NCI-H2029 (cell line): ENCODE measurements around the gene PDYN.
"Not testable (repeated sequence)": the region's sequence is repeated elsewhere in the genome, so short reads cannot be mapped to it uniquely, and the experiment has no call there.

Experiments
- DNase-seq: peaks from one replicate; lab custom pipeline; 2025; lab: John Stamatoyannopoulos, UW

Gene PDYN

GRCh38 chr20:1993986-1994385 lies at the start of gene PDYN:
Gene PDYN, minus strand, starts transcription at chr20:1994058. Its CDS starts 10,974 bp downstream, at chr20:1983084.
- DNase-seq = no peak

GRCh38 chr20:2042400-2042799 lies 48.5 kb upstream of the PDYN start:
- DNase-seq = no peak

GRCh38 chr20:2038161-2038560 lies 44.3 kb upstream of the PDYN start:
- no peak for DNase-seq

- no peak for DNase-seq
Observed at GRCh38 chr20:2037296-2037914, 43.5 kb upstream of the PDYN start.

- DNase-seq = not testable (repeated sequence)
Observed at GRCh38 chr20:2036357-2036756, 42.5 kb upstream of the PDYN start.

- DNase-seq = no peak
Observed at GRCh38 chr20:2032168-2032567, 38.3 kb upstream of the PDYN start.

- no peak for DNase-seq
Observed at GRCh38 chr20:2026514-2026913, 32.7 kb upstream of the PDYN start.

- no peak for DNase-seq
Observed at GRCh38 chr20:2026004-2026403, 32.1 kb upstream of the PDYN start.

GRCh38 chr20:2023151-2023550 lies 29.3 kb upstream of the PDYN start:
- DNase-seq = no peak

GRCh38 chr20:2022163-2022562 lies 28.3 kb upstream of the PDYN start:
- DNase-seq = no peak

- no peak for DNase-seq
Observed at GRCh38 chr20:2010533-2010932, 16.7 kb upstream of the PDYN start.

GRCh38 chr20:2006452-2007361 lies 12.8 kb upstream of the PDYN start:
- DNase-seq = no peak

GRCh38 chr20:2005831-2006426 lies 12.1 kb upstream of the PDYN start:
- DNase-seq = peak; percentile 18

- DNase-seq = no peak
Observed at GRCh38 chr20:2005359-2005758, 11.5 kb upstream of the PDYN start.

GRCh38 chr20:2004171-2004570 lies 10.3 kb upstream of the PDYN start:
- DNase-seq = no peak

GRCh38 chr20:2002365-2002764 lies 8.5 kb upstream of the PDYN start:
- DNase-seq = no peak

GRCh38 chr20:2001119-2001518 lies 7.3 kb upstream of the PDYN start:
- no peak for DNase-seq

GRCh38 chr20:2000285-2000684 lies 6.4 kb upstream of the PDYN start:
- no peak for DNase-seq

- no peak for DNase-seq
Observed at GRCh38 chr20:1998715-1999114, 4.9 kb upstream of the PDYN start.

GRCh38 chr20:1998193-1998520 lies 4.3 kb upstream of the PDYN start:
- DNase-seq = no peak

GRCh38 chr20:1997483-1998192 lies 3.8 kb upstream of the PDYN start:
- no peak for DNase-seq

GRCh38 chr20:1995531-1996310 lies 1.9 kb upstream of the PDYN start:
- no peak for DNase-seq
